Fibroblast of lung (primary cell): ENCODE results near the gene SMAD2. TPM values are rescaled to one million over a fixed set of nuclear protein-coding genes. Genes with fewer than 3 reads are reported as not detected.
"Not testable (repeated sequence)": the region's sequence is repeated elsewhere in the genome, so short reads cannot be mapped to it uniquely, and the experiment has no call there.

Experiments
- DNase-seq, 2 donors: peaks; one replicate each; pipeline versions ENCODE4 v3.0.0 to v3.0.0-alpha.2; 2010; ENCODE audit warnings: low read depth in 2 of 2
- H2AFZ ChIP-seq: 2 replicates; pipeline ENCODE4 v1.5.1; 2012; ENCODE audit warnings: low read length, control low read depth, inconsistent platforms
- H3K27ac ChIP-seq: 2 replicates; pipeline ENCODE4 v1.5.1; 2011; ENCODE audit warnings: low read length, control low read depth; ENCODE audit not compliant: insufficient read depth
- H3K27me3 ChIP-seq: 2 replicates; pipeline ENCODE4 v1.5.1; 2011; ENCODE audit warnings: mild to moderate bottlenecking, low read length; ENCODE audit not compliant: control insufficient read depth, insufficient read depth
- H3K36me3 ChIP-seq: 2 replicates; pipeline ENCODE4 v1.5.1; 2011; ENCODE audit warnings: low read length; ENCODE audit not compliant: control insufficient read depth, insufficient read depth
- H3K4me1 ChIP-seq: 2 replicates; pipeline ENCODE4 v1.5.1; 2011; ENCODE audit warnings: low read length; ENCODE audit not compliant: control insufficient read depth, insufficient read depth; ENCODE audit errors: extremely low read depth
- H3K4me2 ChIP-seq: 2 replicates; pipeline ENCODE4 v1.5.1; 2011; ENCODE audit warnings: low read length, control low read depth; ENCODE audit not compliant: insufficient read depth; ENCODE audit errors: extremely low read depth
- H3K4me3 ChIP-seq, 4 experiments: fragments of 200-600 bp in 1 of 4; sonication (generic) in 1 of 4; replicated peaks in 1 of 4; 2 replicates each; pipeline ENCODE4 v1.5.1; 2011 to 2016; ENCODE audit warnings: low read length in 4 of 4, low read depth in 3 of 4, mild to moderate bottlenecking in 3 of 4, control low read depth in 2 of 4, inconsistent platforms in 1 of 4, mixed read lengths in 1 of 4; ENCODE audit not compliant: insufficient read depth in 1 of 4; ENCODE audit errors: control extremely low read depth in 1 of 4
- H3K79me2 ChIP-seq: 2 replicates; pipeline ENCODE4 v1.5.1; 2012; ENCODE audit warnings: mild to moderate bottlenecking, low read length, inconsistent platforms; ENCODE audit not compliant: control insufficient read depth, insufficient read depth
- H3K9ac ChIP-seq: 2 replicates; pipeline ENCODE4 v1.5.1; 2011; ENCODE audit warnings: mild to moderate bottlenecking, low read length, control low read depth; ENCODE audit not compliant: insufficient read depth
- H3K9me3 ChIP-seq: 2 replicates; pipeline ENCODE4 v1.5.1; 2012; ENCODE audit warnings: low read depth, low read length; ENCODE audit not compliant: control insufficient read depth, insufficient read depth
- H4K20me1 ChIP-seq: 2 replicates; pipeline ENCODE4 v1.5.1; 2011; ENCODE audit warnings: low read length; ENCODE audit not compliant: control insufficient read depth, insufficient read depth; ENCODE audit errors: extremely low read depth
- CTCF ChIP-seq, 2 donors: IDR thresholded peaks in 1 of 2; conservative IDR thresholded peaks in 1 of 2; 1 replicate in 1 of 2; 2 replicates in 1 of 2; pipeline ENCODE4 v1.5.1; 2011 to 2012; ENCODE audit warnings: low read length in 2 of 2, control low read depth in 1 of 2, inconsistent platforms in 1 of 2, low read depth in 1 of 2, mild to moderate bottlenecking in 1 of 2
- EZH2 ChIP-seq: IDR thresholded peaks from 2 replicates; pipeline ENCODE4 v1.5.1; 2012; ENCODE audit warnings: low read length, control low read depth, mild to moderate bottlenecking; ENCODE audit errors: missing control alignments
- polyA plus RNA-seq, 2 donors: library from polyadenylated mRNA; depleted of rRNA in 1 of 2; stranded (reverse) in 1 of 2; unstranded in 1 of 2; fragments of >200 nt; gene quantifications; 2 replicates each; pipeline ENCODE4 v1.2.1, GENCODE V29; 2011 to 2012; ENCODE audit warnings: missing spikeins in 1 of 2
- total RNA-seq: library from RNA; depleted of rRNA; stranded (reverse); fragments of >200 nt; gene quantifications from 2 replicates; pipeline ENCODE4 v1.2.1, GENCODE V29; 2014

Gene SMAD2
- total and polyA plus RNA-seq, 2 donors (not counting 1 experiment from before 2014, with no cell fraction given), result 76.0 to 111 TPM

DNA sequence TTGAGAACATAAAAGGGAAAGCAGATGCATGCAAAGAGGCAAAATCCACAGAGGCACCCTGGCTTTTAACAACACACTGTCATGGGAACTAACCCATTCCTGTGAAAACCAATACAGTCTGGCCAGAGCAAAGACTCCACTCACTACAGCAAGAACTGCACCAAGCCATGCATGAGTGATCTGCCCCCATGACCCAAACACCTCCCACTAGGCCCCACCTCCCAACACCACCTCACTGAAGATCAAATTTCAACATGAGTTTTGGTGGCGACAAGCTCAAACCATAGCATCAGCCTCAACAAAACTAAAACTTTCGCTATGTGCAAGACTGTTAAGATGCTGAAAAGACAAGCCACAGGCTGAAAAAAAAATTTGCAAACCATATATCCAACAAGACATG is 162.8 kb downstream of the SMAD2 start:
- no peaks in the 10 kb centered on the region for H3K9me3 ChIP-seq
- H2AFZ ChIP-seq, result no peak overlapping the region
- no peak for DNase-seq
- H3K27me3 ChIP-seq, result no peaks in the 10 kb centered on the region
- H4K20me1 ChIP-seq, result no peaks in the 10 kb centered on the region
- no peak overlapping the region for H3K9ac ChIP-seq
- H3K27ac ChIP-seq, result no peak overlapping the region
- no peaks in the 10 kb centered on the region for H3K36me3 ChIP-seq
- TF ChIP-seq CTCF (conservative IDR thresholded peaks at IDR 0.05 in 1 of 2, IDR thresholded peaks at IDR 0.05 in 1 of 2; ENCODE audit: low read depth in 1 of 2, low read length in 2 of 2) (no peak), EZH2 (no peak)
- H3K4me2 ChIP-seq, result no peak overlapping the region
- H3K79me2 ChIP-seq, result no peaks in the 10 kb centered on the region
- H3K4me3 ChIP-seq, result no peak overlapping the region
- no peaks in the 10 kb centered on the region for H3K4me1 ChIP-seq

- not testable (repeated sequence) for H3K27me3 ChIP-seq, H2AFZ ChIP-seq, H3K36me3 ChIP-seq, H3K4me1 ChIP-seq, H3K79me2 ChIP-seq, H3K4me3 ChIP-seq, DNase-seq, H4K20me1 ChIP-seq, H3K4me2 ChIP-seq, H3K27ac ChIP-seq, H3K9me3 ChIP-seq, H3K9ac ChIP-seq
Observed at GRCh38 chr18:47767198-47767597, 163.3 kb downstream of the SMAD2 start.
